ENCODE results near the gene CCDC158.

- TF ChIP-seq CTCF (IDR thresholded peaks at IDR 0.05) = no peak
- no peak for TF ChIP-seq EZH2 (IDR thresholded peaks at IDR 0.05; ENCODE audit: borderline replicate concordance, insufficient read depth, low read depth, low read length, poor library complexity, severe bottlenecking)
Observed at GRCh38 chr4:76420188-76420761, 666 bp downstream of the CCDC158 start.

Measured in B cell (primary cell).